Activated CD4-positive, alpha-beta memory T cell treated with anti-CD3 and anti-CD28 coated beads, Interleukin-2, amount 10 ng/mL, durations not matched to agents 7 days and 5 days (primary cell): ENCODE measurements around the gene CCK. TPM values are rescaled to one million over a fixed set of nuclear protein-coding genes. Genes with fewer than 3 reads are reported as not detected.
"Not testable (repeated sequence)": the region's sequence is repeated elsewhere in the genome, so short reads cannot be mapped to it uniquely, and the experiment has no call there.

Experiments
- CTCF ChIA-PET: fragments of 350-600 bp; sonication (Branson Sonifier 250); formaldehyde crosslinking; loops from one replicate; lab custom pipeline; 2021; ENCODE audit warnings: antibody characterized with exemption, inconsistent platforms; lab: Charles Lee
- POLR2A ChIA-PET: fragments of 350-600 bp; sonication (Branson Sonifier 250); formaldehyde crosslinking; loops from one replicate; lab custom pipeline; 2021; ENCODE audit warnings: antibody characterized with exemption; lab: Charles Lee
- DNase-seq: peaks from one replicate; pipeline ENCODE4 v3.0.0-alpha.2; 2020
- H3K27ac Mint-ChIP-seq: one replicate; pipeline ENCODE4 v1.8.0; 2021; ENCODE audit warnings: mild to moderate bottlenecking, mixed read lengths
- H3K27me3 Mint-ChIP-seq: one replicate; pipeline ENCODE4 v1.8.0; 2021; ENCODE audit warnings: mixed read lengths
- H3K36me3 Mint-ChIP-seq: one replicate; pipeline ENCODE4 v1.8.0; 2021; ENCODE audit warnings: low read depth, mixed read lengths
- H3K4me1 Mint-ChIP-seq: one replicate; pipeline ENCODE4 v1.8.0; 2021; ENCODE audit warnings: mixed read lengths
- H3K4me3 Mint-ChIP-seq: one replicate; pipeline ENCODE4 v1.8.0; 2021; ENCODE audit warnings: mild to moderate bottlenecking, mixed read lengths
- H3K9me3 Mint-ChIP-seq: one replicate; pipeline ENCODE4 v1.8.0; 2021; ENCODE audit warnings: mixed read lengths
- total RNA-seq, 2 experiments: library from RNA; stranded (reverse); gene quantifications; one replicate each; pipeline ENCODE4 v1.2.3, GENCODE V29; 2021

Gene CCK
- total RNA-seq, 2 experiments from 2014 or later, result not detected

- DNase-seq, H3K36me3 Mint-ChIP-seq, H3K27me3 Mint-ChIP-seq, H3K4me1 Mint-ChIP-seq, H3K27ac Mint-ChIP-seq, POLR2A ChIA-PET, H3K9me3 Mint-ChIP-seq, H3K4me3 Mint-ChIP-seq, CTCF ChIA-PET: not testable (repeated sequence)
Observed at GRCh38 chr3:42287423-42287822, 21.4 kb upstream of the CCK start.

DNA sequence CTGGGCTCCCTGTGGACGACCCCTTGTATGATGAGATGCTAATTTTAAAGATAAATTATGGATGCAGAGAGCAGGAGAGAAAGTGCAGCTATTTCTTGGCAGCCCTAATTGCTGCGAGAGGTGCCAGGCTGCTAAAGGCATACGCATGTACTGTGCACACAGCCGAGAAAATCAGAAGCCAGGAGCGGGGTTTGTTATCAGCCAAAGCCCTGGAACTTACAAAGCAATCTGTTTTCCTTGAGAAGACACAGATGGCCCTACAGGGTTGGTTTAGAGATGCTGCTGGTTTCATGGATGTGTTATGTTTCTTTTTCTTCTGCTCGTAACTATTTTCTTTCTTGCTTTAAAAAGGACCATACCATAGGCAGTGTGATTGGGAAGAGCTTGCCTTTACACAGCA lies 11.7 kb upstream of the CCK start:
- peaks cover 4% of the 10 kb centered on the region for H3K27me3 Mint-ChIP-seq
- H3K9me3 Mint-ChIP-seq, result peaks cover 17% of the 10 kb centered on the region
- POLR2A ChIA-PET, result no interaction called here
- no peak for DNase-seq
- peaks cover 5% of the 10 kb centered on the region for H3K36me3 Mint-ChIP-seq
- H3K4me3 Mint-ChIP-seq, result no peak overlapping the region
- CTCF ChIA-PET, result no interaction called here
- no peaks in the 10 kb centered on the region for H3K4me1 Mint-ChIP-seq
- no peak overlapping the region for H3K27ac Mint-ChIP-seq

GRCh38 chr3:42276141-42277132 lies 10.5 kb upstream of the CCK start:
- H3K27me3 Mint-ChIP-seq, result peaks cover 9% of the 10 kb centered on the region
- peaks cover 15% of the 10 kb centered on the region for H3K9me3 Mint-ChIP-seq
- ChIA-PET CTCF (no interaction called here), POLR2A (no interaction called here)
- no peak overlapping the region for H3K27ac Mint-ChIP-seq
- H3K4me1 Mint-ChIP-seq, result no peaks in the 10 kb centered on the region
- no peak overlapping the region for H3K4me3 Mint-ChIP-seq
- peaks cover 5% of the 10 kb centered on the region for H3K36me3 Mint-ChIP-seq
- no peak for DNase-seq

- DNase-seq, result no peak
- no peak overlapping the region for H3K27ac Mint-ChIP-seq
- no peaks in the 10 kb centered on the region for H3K4me1 Mint-ChIP-seq
- CTCF ChIA-PET, result no interaction called here
- H3K27me3 Mint-ChIP-seq, result peaks cover 13% of the 10 kb centered on the region
- POLR2A ChIA-PET, result no interaction called here
- peaks cover 5% of the 10 kb centered on the region for H3K36me3 Mint-ChIP-seq
- peaks cover 13% of the 10 kb centered on the region for H3K9me3 Mint-ChIP-seq
- H3K4me3 Mint-ChIP-seq, result no peak overlapping the region
Observed at GRCh38 chr3:42275217-42275616, 9.2 kb upstream of the CCK start.

DNA sequence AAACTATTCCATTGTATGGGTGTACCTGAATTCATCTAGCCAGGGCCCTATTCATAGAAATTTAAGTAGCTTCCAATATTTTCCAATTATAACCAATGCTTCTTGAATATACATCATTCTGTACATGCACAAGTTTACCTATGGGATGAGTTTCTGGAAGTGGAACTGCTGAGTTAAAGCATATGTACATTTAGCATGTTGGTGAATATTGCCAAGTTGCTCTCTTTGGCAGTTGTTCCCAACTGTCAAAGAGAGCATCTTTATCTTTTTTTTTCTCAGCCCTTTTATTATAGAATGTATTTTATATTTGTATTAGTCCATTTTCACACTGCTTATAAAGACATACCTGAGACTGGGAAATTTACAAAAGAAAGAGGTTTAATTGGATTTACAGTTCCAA lies 8.3 kb upstream of the CCK start:
- ChIA-PET POLR2A (no interaction called here), CTCF (no interaction called here)
- Mint-ChIP-seq H3K27ac (no peak overlapping the region), H3K9me3 (peaks cover 5% of the 10 kb centered on the region), H3K36me3 (peaks cover 1% of the 10 kb centered on the region), H3K27me3 (peaks cover 17% of the 10 kb centered on the region), H3K4me3 (no peak overlapping the region), H3K4me1 (no peaks in the 10 kb centered on the region)
- DNase-seq, result no peak

DNA sequence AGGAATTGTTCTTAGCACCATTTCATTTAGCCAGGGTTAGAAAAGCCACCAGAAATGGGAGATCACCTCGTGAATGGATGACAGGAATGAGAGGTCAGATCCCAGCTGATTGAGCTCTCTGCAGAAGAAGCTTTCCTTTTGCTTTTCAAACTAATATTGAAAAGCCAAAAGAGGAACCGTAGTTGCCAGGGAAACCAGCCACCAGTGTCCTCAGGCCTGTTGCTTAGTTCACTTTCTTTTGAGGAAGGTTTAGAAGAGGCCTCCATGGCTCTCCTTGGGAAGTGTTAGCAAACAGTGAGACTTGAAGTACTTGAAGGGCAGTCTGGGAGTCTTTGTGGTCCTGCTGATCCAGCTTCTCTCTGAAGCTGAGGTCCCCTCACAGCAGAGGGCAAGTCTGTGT lies 7.4 kb upstream of the CCK start:
- Mint-ChIP-seq H3K27me3 (peaks cover 18% of the 10 kb centered on the region), H3K27ac (no peak overlapping the region), H3K4me1 (no peaks in the 10 kb centered on the region), H3K9me3 (peaks cover 1% of the 10 kb centered on the region), H3K36me3 (no peaks in the 10 kb centered on the region), H3K4me3 (no peak overlapping the region)
- DNase-seq, result no peak
- ChIA-PET CTCF (no interaction called here), POLR2A (no interaction called here)

DNA sequence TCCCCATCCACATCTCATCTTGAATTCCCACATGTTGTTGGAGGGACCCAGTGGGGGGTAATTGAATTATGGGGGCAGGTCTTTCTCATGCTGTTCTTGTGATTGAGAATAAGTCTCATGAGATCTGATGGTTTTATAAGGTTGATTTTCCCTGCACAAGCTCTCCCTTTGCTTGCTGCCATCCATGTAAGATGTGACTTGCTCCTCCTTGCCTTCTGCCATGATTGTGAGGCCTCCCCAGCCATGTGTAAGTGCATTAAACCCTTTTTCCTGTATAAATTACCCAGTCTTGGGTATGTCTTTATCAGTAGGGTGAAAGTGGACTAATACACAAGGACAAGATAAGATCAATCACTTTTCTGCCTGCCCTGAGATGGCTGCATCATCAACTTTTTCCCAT lies 5.8 kb upstream of the CCK start:
- CTCF ChIA-PET, result no interaction called here
- no peak overlapping the region for H3K4me3 Mint-ChIP-seq
- H3K27me3 Mint-ChIP-seq, result peaks cover 30% of the 10 kb centered on the region
- no peaks in the 10 kb centered on the region for H3K9me3 Mint-ChIP-seq
- H3K4me1 Mint-ChIP-seq, result no peaks in the 10 kb centered on the region
- H3K27ac Mint-ChIP-seq, result no peak overlapping the region
- no peak for DNase-seq
- H3K36me3 Mint-ChIP-seq, result no peaks in the 10 kb centered on the region
- POLR2A ChIA-PET, result no interaction called here

GRCh38 chr3:42270561-42270960 lies 4.6 kb upstream of the CCK start:
- no peaks in the 10 kb centered on the region for H3K36me3 Mint-ChIP-seq
- H3K4me3 Mint-ChIP-seq, result no peak overlapping the region
- no peaks in the 10 kb centered on the region for H3K9me3 Mint-ChIP-seq
- POLR2A ChIA-PET, result no interaction called here
- H3K27me3 Mint-ChIP-seq, result peaks cover 38% of the 10 kb centered on the region
- no peak for DNase-seq
- no peak overlapping the region for H3K27ac Mint-ChIP-seq
- no peaks in the 10 kb centered on the region for H3K4me1 Mint-ChIP-seq
- CTCF ChIA-PET, result no interaction called here

- POLR2A ChIA-PET, result no interaction called here
- CTCF ChIA-PET, result no interaction called here
- Mint-ChIP-seq H3K27ac (no peak overlapping the region), H3K4me1 (no peaks in the 10 kb centered on the region), H3K4me3 (no peak overlapping the region), H3K9me3 (no peaks in the 10 kb centered on the region), H3K36me3 (no peaks in the 10 kb centered on the region), H3K27me3 (peaks cover 46% of the 10 kb centered on the region)
- no peak for DNase-seq
Observed at GRCh38 chr3:42269647-42270046, 3.7 kb upstream of the CCK start.

- H3K4me1 Mint-ChIP-seq, result peaks cover 2% of the 10 kb centered on the region
- CTCF ChIA-PET, result no interaction called here
- H3K27me3 Mint-ChIP-seq, result peaks cover 60% of the 10 kb centered on the region
- H3K36me3 Mint-ChIP-seq, result no peaks in the 10 kb centered on the region
- no peak overlapping the region for H3K27ac Mint-ChIP-seq
- H3K4me3 Mint-ChIP-seq, result no peak overlapping the region
- DNase-seq, result no peak
- POLR2A ChIA-PET, result no interaction called here
- no peaks in the 10 kb centered on the region for H3K9me3 Mint-ChIP-seq
Observed at GRCh38 chr3:42267878-42268277, 1.9 kb upstream of the CCK start.

GRCh38 chr3:42265059-42265991 lies 660 bp downstream of the CCK start:
- no peaks in the 10 kb centered on the region for H3K9me3 Mint-ChIP-seq
- no peak overlapping the region for H3K4me3 Mint-ChIP-seq
- CTCF ChIA-PET, result no interaction called here

GRCh38 chr3:42264399-42265058 lies 1.5 kb downstream of the CCK start:
- no peak overlapping the region for H3K27ac Mint-ChIP-seq
- no peak overlapping the region for H3K4me3 Mint-ChIP-seq
- H3K36me3 Mint-ChIP-seq, result no peaks in the 10 kb centered on the region
- H3K9me3 Mint-ChIP-seq, result no peaks in the 10 kb centered on the region
- no peak for DNase-seq
- peaks cover 2% of the 10 kb centered on the region for H3K4me1 Mint-ChIP-seq
- ChIA-PET CTCF (no interaction called here), POLR2A (no interaction called here)
- H3K27me3 Mint-ChIP-seq, result peaks cover 72% of the 10 kb centered on the region

More at GRCh38 chr3:42265059-42265991, 660 bp downstream of the CCK start:
- Mint-ChIP-seq H3K27ac (no peak overlapping the region), H3K4me1 (peaks cover 2% of the 10 kb centered on the region), H3K27me3 (peaks cover 67% of the 10 kb centered on the region), H3K36me3 (no peaks in the 10 kb centered on the region)
- no peak for DNase-seq
- POLR2A ChIA-PET, result no interaction called here
